ENCODE data around the gene MBD2.

DNA sequence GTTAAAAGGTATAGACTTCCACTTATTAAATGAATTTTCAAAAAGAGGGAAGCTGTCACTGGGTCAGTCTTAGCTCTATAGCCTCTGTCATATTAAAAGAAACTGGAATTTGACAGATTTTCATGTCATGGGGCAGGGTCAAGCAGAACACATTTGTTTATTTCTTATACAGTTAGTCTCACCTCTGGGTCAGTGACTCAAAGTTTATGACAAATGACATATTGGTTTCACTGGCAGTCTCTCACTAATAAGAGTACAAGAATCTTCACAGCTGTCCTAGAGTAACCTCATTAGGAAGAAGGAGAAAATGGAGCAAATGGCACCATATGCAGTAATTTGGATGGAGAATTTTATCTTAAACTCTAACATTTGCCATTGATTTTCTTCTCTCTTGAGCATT is 63.2 kb downstream of the MBD2 start:
- TF ChIP-seq, protein P1, sequence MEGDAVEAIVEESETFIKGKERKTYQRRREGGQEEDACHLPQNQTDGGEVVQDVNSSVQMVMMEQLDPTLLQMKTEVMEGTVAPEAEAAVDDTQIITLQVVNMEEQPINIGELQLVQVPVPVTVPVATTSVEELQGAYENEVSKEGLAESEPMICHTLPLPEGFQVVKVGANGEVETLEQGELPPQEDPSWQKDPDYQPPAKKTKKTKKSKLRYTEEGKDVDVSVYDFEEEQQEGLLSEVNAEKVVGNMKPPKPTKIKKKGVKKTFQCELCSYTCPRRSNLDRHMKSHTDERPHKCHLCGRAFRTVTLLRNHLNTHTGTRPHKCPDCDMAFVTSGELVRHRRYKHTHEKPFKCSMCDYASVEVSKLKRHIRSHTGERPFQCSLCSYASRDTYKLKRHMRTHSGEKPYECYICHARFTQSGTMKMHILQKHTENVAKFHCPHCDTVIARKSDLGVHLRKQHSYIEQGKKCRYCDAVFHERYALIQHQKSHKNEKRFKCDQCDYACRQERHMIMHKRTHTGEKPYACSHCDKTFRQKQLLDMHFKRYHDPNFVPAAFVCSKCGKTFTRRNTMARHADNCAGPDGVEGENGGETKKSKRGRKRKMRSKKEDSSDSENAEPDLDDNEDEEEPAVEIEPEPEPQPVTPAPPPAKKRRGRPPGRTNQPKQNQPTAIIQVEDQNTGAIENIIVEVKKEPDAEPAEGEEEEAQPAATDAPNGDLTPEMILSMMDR (IDR thresholded peaks at IDR 0.05; ENCODE audit: low read depth, low read length, missing input control): no peak
- TF ChIP-seq, protein P2, sequence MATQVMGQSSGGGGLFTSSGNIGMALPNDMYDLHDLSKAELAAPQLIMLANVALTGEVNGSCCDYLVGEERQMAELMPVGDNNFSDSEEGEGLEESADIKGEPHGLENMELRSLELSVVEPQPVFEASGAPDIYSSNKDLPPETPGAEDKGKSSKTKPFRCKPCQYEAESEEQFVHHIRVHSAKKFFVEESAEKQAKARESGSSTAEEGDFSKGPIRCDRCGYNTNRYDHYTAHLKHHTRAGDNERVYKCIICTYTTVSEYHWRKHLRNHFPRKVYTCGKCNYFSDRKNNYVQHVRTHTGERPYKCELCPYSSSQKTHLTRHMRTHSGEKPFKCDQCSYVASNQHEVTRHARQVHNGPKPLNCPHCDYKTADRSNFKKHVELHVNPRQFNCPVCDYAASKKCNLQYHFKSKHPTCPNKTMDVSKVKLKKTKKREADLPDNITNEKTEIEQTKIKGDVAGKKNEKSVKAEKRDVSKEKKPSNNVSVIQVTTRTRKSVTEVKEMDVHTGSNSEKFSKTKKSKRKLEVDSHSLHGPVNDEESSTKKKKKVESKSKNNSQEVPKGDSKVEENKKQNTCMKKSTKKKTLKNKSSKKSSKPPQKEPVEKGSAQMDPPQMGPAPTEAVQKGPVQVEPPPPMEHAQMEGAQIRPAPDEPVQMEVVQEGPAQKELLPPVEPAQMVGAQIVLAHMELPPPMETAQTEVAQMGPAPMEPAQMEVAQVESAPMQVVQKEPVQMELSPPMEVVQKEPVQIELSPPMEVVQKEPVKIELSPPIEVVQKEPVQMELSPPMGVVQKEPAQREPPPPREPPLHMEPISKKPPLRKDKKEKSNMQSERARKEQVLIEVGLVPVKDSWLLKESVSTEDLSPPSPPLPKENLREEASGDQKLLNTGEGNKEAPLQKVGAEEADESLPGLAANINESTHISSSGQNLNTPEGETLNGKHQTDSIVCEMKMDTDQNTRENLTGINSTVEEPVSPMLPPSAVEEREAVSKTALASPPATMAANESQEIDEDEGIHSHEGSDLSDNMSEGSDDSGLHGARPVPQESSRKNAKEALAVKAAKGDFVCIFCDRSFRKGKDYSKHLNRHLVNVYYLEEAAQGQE (IDR thresholded peaks at IDR 0.05): no peak
- TF ChIP-seq JUND (IDR thresholded peaks at IDR 0.05) (no peak), YY1 (IDR thresholded peaks at IDR 0.05) (no peak), FOXA1 (IDR thresholded peaks at IDR 0.05) (no peak), SP1 (IDR thresholded peaks at IDR 0.05) (no peak), EGR1 (IDR thresholded peaks at IDR 0.05; ENCODE audit: low read depth in 2 of 2) (no peak), RAD21 (IDR thresholded peaks at IDR 0.05) (no peak), TAF1 (conservative IDR thresholded peaks at IDR 0.05) (no peak)
- TF ChIP-seq, protein P3, sequence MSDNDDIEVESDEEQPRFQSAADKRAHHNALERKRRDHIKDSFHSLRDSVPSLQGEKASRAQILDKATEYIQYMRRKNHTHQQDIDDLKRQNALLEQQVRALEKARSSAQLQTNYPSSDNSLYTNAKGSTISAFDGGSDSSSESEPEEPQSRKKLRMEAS (IDR thresholded peaks at IDR 0.05): no peak

All from liver (tissue), 3 donors.